Astrocyte of the cerebellum (primary cell): ENCODE measurements around the gene GTF2H4.

Experiments
- DNase-seq: peaks from one replicate; pipeline ENCODE4 v3.0.0-alpha.2; 2011; ENCODE audit warnings: low read depth
- H3K4me3 ChIP-seq: 2 replicates; pipeline ENCODE4 v1.5.1; 2011; ENCODE audit warnings: mild to moderate bottlenecking, low read depth, low read length, moderate library complexity
- in situ Hi-C: cut with HindIII; loops from 2 replicates; pipeline ENCODE4 v1.10.0; 2017; ENCODE audit warnings: low sequenced_read_pairs
- TF ChIP-seq, protein P1 (sequence below): IDR thresholded peaks from 2 replicates; pipeline ENCODE4 v1.5.1; 2012; ENCODE audit warnings: low read length, low read depth, moderate library complexity, mild to moderate bottlenecking; ENCODE audit errors: missing control alignments

GTF2H4 gene

GRCh38 chr6:30944051-30944450 lies 36.0 kb downstream of the GTF2H4 start:
- in situ Hi-C loops = no loop called here
- TF ChIP-seq, protein P1, sequence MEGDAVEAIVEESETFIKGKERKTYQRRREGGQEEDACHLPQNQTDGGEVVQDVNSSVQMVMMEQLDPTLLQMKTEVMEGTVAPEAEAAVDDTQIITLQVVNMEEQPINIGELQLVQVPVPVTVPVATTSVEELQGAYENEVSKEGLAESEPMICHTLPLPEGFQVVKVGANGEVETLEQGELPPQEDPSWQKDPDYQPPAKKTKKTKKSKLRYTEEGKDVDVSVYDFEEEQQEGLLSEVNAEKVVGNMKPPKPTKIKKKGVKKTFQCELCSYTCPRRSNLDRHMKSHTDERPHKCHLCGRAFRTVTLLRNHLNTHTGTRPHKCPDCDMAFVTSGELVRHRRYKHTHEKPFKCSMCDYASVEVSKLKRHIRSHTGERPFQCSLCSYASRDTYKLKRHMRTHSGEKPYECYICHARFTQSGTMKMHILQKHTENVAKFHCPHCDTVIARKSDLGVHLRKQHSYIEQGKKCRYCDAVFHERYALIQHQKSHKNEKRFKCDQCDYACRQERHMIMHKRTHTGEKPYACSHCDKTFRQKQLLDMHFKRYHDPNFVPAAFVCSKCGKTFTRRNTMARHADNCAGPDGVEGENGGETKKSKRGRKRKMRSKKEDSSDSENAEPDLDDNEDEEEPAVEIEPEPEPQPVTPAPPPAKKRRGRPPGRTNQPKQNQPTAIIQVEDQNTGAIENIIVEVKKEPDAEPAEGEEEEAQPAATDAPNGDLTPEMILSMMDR = no peak
- H3K4me3 ChIP-seq = no peak overlapping the region
- no peak for DNase-seq

- no peak for DNase-seq
- TF ChIP-seq, protein P1 = no peak
- H3K4me3 ChIP-seq = no peak overlapping the region
- in situ Hi-C loops = no loop called here
Measured at GRCh38 chr6:30945281-30945680, 37.3 kb downstream of the GTF2H4 start.

GRCh38 chr6:30947231-30947630 lies 39.2 kb downstream of the GTF2H4 start:
- no peak for DNase-seq
- TF ChIP-seq, protein P1 = no peak
- in situ Hi-C loops = no loop called here
- H3K4me3 ChIP-seq = no peak overlapping the region

DNA sequence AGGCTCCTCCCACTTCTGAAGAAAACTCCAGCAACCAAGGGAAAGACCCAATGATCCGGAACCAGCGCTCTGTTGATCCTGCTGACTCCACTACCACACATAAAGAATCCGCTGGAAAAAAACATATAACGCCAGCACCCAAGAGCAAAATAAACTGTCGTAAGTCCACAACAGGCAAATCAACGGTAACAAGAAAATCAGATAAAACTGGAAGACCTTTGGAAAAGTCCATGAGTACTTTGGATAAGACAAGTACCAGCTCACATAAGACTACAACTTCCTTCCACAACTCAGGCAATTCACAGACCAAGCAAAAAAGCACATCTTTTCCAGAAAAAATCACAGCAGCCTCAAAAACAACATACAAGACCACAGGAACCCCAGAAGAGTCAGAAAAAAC lies 40.8 kb downstream of the GTF2H4 start:
- H3K4me3 ChIP-seq = no peak overlapping the region
- no peak for DNase-seq
- in situ Hi-C loops = no loop called here
- TF ChIP-seq, protein P1 = no peak

DNA sequence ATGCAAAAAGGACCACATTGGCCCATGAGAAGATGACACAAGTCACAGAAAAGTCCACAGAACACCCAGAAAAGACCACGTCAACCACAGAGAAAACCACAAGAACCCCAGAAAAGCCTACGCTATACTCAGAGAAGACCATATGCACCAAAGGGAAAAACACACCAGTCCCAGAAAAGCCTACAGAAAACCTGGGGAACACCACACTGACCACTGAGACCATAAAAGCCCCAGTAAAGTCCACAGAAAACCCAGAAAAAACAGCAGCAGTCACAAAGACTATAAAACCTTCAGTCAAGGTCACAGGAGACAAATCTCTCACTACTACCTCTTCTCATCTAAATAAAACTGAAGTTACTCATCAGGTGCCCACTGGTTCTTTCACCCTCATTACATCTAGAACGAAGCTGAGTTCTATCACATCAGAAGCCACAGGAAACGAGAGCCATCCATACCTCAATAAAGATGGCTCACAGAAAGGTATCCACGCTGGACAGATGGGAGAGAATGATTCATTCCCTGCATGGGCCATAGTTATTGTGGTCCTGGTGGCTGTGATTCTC lies 44.0 kb downstream of the GTF2H4 start:
- DNase-seq = no peak
- no peak overlapping the region for H3K4me3 ChIP-seq
- in situ Hi-C loops = no loop called here
- TF ChIP-seq, protein P1 = no peak

- DNase-seq = no peak
- peak overlapping the region; percentile 31 for H3K4me3 ChIP-seq
- in situ Hi-C loops = loop anchor here (5.0 kb wide), 1 partner anchor 87 kb away; no protein-coding TSS in a partner anchor
- TF ChIP-seq, protein P1 = no peak
Measured at GRCh38 chr6:30954631-30955366, 46.8 kb downstream of the GTF2H4 start.
